Psoas muscle (tissue), 8 donors: ENCODE measurements around the gene DNMT3A. TPM values are rescaled to one million over a fixed set of nuclear protein-coding genes. Genes with fewer than 3 reads are reported as not detected.
A peak's percentile ranks its signal among the peaks of the same experiment; 100 is the strongest.

ENCODE experiments used
- ATAC-seq, 4 donors: fragments of 200-7000 bp; cut with Tn5 transposase; one replicate each; pipeline ENCODE4 v1.9.1; 2020; ENCODE audit warnings: moderate library complexity in 3 of 4, mild to moderate bottlenecking in 2 of 4
- DNase-seq, 2 donors: peaks; one replicate each; pipeline ENCODE4 v3.0.0-alpha.2; 2020
- H3K27ac ChIP-seq: fragments of 200-600 bp; one replicate; pipeline ENCODE4 v1.8.0; 2022
- H3K27me3 ChIP-seq, 3 donors: fragments of 200-600 bp in 1 of 3; one replicate each; pipeline versions ENCODE4 v1.6.1 to v1.8.0; 2013 to 2022; ENCODE audit warnings: low read length in 2 of 3, mild to moderate bottlenecking in 2 of 3, moderate library complexity in 1 of 3; ENCODE audit not compliant: insufficient read depth in 3 of 3
- H3K36me3 ChIP-seq, 2 donors: fragments of 200-600 bp in 1 of 2; one replicate each; pipeline versions ENCODE4 v1.6.1 to v1.8.0; 2013 to 2022; ENCODE audit warnings: low read depth in 1 of 2, mild to moderate bottlenecking in 1 of 2, moderate library complexity in 1 of 2; ENCODE audit not compliant: insufficient read depth in 1 of 2
- H3K4me1 ChIP-seq: fragments of 200-600 bp; one replicate; pipeline ENCODE4 v1.8.0; 2022
- H3K4me3 ChIP-seq: fragments of 200-600 bp; one replicate; pipeline ENCODE4 v1.8.0; 2022; ENCODE audit warnings: mild to moderate bottlenecking
- H3K9me3 ChIP-seq: fragments of 200-600 bp; one replicate; pipeline ENCODE4 v1.8.0; 2022
- WGBS, 3 donors: extraction: QIAGEN DNeasy Blood & Tissue Kit; methylation state at CpG; one replicate each; pipeline versions ENCODE4 v1.1.6 to v1.1.7; 2013; 5-methylcytosine and 5-hydroxymethylcytosine counted together
- intact Hi-C, 2 donors: fragments of 100-400 bp; cut with DNase I; formaldehyde crosslinking; loops; one replicate each; pipeline versions ENCODE4 v1.11.0 to v1.14.2; 2022
- polyA plus RNA-seq, 3 donors: library from polyadenylated mRNA; stranded (reverse); fragments of 200-250 nt; gene quantifications; one replicate each; pipeline ENCODE4 v1.2.3, GENCODE V29; 2013
- total RNA-seq, 4 donors: library from RNA; stranded (reverse); fragmentation: NEBNext Ultra II Directional in 2 of 4; extraction: Animal tissue kit (Norgen Biotek cat#: 25700) in 2 of 4; gene quantifications; one replicate each; pipeline versions ENCODE4 v1.2.1 to v1.2.4, GENCODE V29; 2021 to 2023
- TF ChIP-seq, protein P1 (sequence below): fragments of 200-600 bp; IDR thresholded peaks from one replicate; pipeline ENCODE4 v1.8.0; 2022; ENCODE audit warnings: antibody characterized with exemption
- donor health status: healthy with polysubstance abuse.
- donor health status: DM: no; HTN: no; CAD: no; lungs with moderate emphysema.
- donor health status: Bipolar disorder and iron deficiency.
- donor health status: healthy.
- donor health status: DM: yes; HTN: yes; CAD: no.
- donor health status: DM: no; HTN: no; CAD: no.
- donor health status: DM: no; HTN: no; CAD: no.
- donor health status: DM: yes; HTN: yes; CAD: no.

The DNMT3A gene
- total and polyA plus RNA-seq, 7 donors, result 7.1 to 26.2 (median 20.6) TPM

DNA sequence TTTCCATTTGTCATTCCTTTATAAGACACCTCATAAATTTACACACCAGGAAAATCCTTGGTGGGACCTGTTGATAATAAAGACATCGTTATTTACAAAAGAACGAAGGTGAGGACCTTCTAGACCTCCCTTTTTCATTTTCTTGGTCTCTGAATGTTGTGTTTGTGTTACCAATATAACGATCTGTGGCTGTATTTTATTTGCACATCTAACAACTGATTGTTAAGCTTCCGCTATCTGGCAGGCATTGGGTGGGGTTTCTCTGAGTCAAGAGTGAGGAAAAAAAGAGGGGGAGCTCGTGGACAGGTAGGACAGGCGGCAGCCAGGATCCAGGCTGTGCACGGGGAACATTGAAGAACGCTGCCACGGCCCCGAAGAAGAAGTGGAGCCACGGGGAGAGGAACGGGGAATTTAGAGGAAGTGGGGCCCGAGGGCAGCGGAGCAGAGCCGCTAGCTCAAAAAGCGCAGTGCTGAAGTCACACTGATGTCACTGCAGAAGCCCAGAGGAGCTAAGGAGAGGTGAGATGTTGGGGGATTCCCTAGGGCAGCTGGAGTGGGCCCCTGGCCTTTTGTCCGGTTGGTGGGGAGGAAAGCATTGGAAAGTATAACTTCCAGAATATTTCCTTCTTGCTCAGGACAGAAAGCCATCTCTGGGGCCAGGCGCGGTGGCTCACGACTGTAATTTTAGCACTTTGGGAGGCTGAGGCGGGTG, 20.9 kb upstream of the DNMT3A start:
- DNase-seq (peak; percentile 29 to 70), ATAC-seq (peak in 1 of 4 donors; percentile 45)
- Histone ChIP-seq H3K27me3 (no peaks in the 10 kb centered on the region), H3K4me3 (peak overlapping the region; percentile 55), H3K36me3 (no peaks in the 10 kb centered on the region), H3K9me3 (no peaks in the 10 kb centered on the region), H3K27ac (peak overlapping the region; percentile 61), H3K4me1 (peaks cover 5% of the 10 kb centered on the region)
- WGBS, 3 donors, result 68 to 71% (median 68%) methylated on average over 21 of the region's 21 CpGs
- TF ChIP-seq, protein P1, sequence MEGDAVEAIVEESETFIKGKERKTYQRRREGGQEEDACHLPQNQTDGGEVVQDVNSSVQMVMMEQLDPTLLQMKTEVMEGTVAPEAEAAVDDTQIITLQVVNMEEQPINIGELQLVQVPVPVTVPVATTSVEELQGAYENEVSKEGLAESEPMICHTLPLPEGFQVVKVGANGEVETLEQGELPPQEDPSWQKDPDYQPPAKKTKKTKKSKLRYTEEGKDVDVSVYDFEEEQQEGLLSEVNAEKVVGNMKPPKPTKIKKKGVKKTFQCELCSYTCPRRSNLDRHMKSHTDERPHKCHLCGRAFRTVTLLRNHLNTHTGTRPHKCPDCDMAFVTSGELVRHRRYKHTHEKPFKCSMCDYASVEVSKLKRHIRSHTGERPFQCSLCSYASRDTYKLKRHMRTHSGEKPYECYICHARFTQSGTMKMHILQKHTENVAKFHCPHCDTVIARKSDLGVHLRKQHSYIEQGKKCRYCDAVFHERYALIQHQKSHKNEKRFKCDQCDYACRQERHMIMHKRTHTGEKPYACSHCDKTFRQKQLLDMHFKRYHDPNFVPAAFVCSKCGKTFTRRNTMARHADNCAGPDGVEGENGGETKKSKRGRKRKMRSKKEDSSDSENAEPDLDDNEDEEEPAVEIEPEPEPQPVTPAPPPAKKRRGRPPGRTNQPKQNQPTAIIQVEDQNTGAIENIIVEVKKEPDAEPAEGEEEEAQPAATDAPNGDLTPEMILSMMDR, result no peak
- intact Hi-C loops, result loop anchor here in 1 of 2 donors (5.0 kb wide), 1 partner anchor 160 kb away; no protein-coding TSS in a partner anchor

DNA sequence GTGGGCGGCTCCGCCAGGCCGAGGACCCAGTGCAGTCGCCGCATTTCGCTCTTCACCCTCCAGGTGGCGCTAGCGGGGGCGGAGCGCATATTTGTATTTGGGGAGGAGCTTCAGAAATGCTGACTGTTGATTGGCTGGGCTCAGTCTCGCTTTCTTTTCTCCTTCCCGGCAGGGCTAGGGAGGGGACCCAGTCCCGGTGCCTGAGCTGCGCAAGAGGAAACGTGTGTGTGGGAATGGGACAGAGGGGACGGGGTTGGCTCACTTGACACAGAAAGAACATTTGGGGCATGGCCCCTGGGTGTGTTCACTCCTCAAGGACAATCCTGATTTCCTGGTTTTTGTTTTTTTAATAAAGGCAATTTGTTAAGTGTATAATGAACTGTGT, 20.3 kb upstream of the DNMT3A start:
- TF ChIP-seq, protein P1, result peak; percentile 95
- Histone ChIP-seq H3K4me1 (peaks cover 5% of the 10 kb centered on the region), H3K4me3 (peak overlapping the region; percentile 55), H3K27ac (peak overlapping the region; percentile 61), H3K9me3 (no peaks in the 10 kb centered on the region), H3K36me3 (no peaks in the 10 kb centered on the region), H3K27me3 (no peaks in the 10 kb centered on the region)
- WGBS, 3 donors, result 0 to 3% (median 1%) methylated on average over 16 of the region's 16 CpGs
- intact Hi-C loops, result loop anchor here in 1 of 2 donors (5.0 kb wide), 1 partner anchor 160 kb away; no protein-coding TSS in a partner anchor
- ATAC-seq (peak; percentile 98 to 100 (median 98)), DNase-seq (peak; percentile 88 to 94)

DNA sequence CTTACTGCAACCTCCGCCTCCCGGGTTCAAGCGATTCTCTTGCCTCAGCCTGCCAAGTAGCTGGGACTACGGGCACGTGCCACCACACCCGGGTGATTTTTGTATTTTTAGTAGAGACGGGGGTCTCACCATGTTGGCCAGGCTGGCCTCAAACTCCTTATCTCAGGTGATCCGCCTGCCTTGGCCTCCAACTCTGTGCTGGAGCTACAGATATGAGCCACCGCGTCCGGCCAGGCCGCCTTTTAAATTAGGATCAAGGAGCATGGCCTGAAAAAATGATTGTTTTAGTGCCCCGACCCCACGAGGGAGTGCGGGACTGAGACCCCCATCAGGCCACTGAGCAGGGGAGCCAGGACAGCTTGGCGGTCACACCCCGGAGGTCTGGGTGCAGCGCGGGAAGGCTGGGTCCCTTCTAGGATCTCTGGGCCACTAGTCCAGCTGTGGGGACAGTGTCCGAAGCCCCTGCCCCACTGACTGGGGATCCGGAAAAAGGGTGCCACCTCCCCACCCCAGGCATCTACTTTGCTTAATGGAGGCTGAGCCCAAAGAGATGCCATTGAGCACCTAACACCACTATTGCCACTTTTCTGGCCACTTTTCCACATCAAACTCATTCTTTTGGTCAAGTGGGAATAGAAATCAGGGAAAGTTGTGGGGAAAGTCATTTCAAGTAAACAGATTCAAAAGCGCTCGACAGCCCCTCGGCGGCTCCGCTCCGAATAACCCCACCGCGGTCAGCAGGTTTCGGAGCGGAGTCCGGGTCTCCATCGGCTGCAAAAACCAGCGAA, 19.7 kb upstream of the DNMT3A start:
- DNase-seq, result peak in 1 of 2 donors; percentile 56
- Histone ChIP-seq H3K4me1 (peaks cover 5% of the 10 kb centered on the region), H3K36me3 (no peaks in the 10 kb centered on the region), H3K4me3 (peak overlapping the region; percentile 55), H3K27me3 (no peaks in the 10 kb centered on the region), H3K9me3 (no peaks in the 10 kb centered on the region), H3K27ac (no peak overlapping the region)
- TF ChIP-seq, protein P1, result no peak
- 57 to 58% (median 57%) methylated on average over 34 of the region's 34 CpGs for WGBS, 3 donors
- no peak for ATAC-seq
- intact Hi-C loops, result loop anchor here in 1 of 2 donors (5.0 kb wide), 1 partner anchor 161 kb away; no protein-coding TSS in a partner anchor

DNA sequence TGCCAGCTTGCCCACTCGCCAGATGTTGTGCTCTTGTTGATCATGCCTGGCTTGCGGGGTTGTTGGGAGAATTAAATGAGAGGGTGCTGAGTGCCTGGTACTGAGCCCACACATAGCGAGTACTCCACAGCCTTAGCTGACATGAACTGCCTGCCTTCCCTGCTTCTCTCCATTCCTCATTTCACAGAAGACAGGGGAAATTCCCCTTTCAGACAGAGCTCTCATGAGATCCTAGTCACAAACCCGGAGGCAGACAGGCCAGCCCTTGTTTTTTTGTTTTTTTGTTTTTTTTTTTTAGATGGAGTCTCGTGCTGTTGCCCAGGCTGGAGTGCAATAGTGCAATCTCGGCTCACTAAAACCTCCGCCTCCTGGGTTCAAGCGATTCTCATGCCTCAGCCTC, 17.1 kb upstream of the DNMT3A start:
- Histone ChIP-seq H3K36me3 (no peaks in the 10 kb centered on the region), H3K4me3 (no peak overlapping the region), H3K9me3 (no peaks in the 10 kb centered on the region), H3K4me1 (peaks cover 5% of the 10 kb centered on the region), H3K27me3 (no peaks in the 10 kb centered on the region), H3K27ac (no peak overlapping the region)
- intact Hi-C loops, result no loop called here
- WGBS, 3 donors, result 79 to 83% (median 80%) methylated on average over 8 of the region's 8 CpGs
- no peak for ATAC-seq
- TF ChIP-seq, protein P1, result no peak
- DNase-seq, result peak in 1 of 2 donors; percentile 26
